GM23338 (cell line): Measurements from ENCODE around the gene HECTD3.

Experiments
- CREB1 ChIP-seq: fragments of 250-450 bp; sonication (Bioruptor Pico); IDR thresholded peaks from 2 replicates; pipeline ENCODE4 v1.5.0; 2020; ENCODE audit warnings: low read depth, mild to moderate bottlenecking, moderate library complexity
- EZH2 ChIP-seq: fragments of 200-600 bp; sonication (generic); IDR thresholded peaks from one replicate; pipeline ENCODE4 v1.8.0; 2017; ENCODE audit warnings: antibody characterized with exemption, mild to moderate bottlenecking, low read depth; ENCODE audit not compliant: unreplicated experiment
- EZH2phosphoT487 ChIP-seq: fragments of 200-600 bp; sonication (generic); IDR thresholded peaks from one replicate; pipeline ENCODE4 v1.8.1; 2018; ENCODE audit warnings: antibody characterized with exemption; ENCODE audit not compliant: unreplicated experiment
- JUNB ChIP-seq: IDR thresholded peaks from one replicate; pipeline ENCODE4 v1.6.1; 2016; ENCODE audit warnings: antibody characterized with exemption; ENCODE audit not compliant: unreplicated experiment
- NANOG ChIP-seq: IDR thresholded peaks from 2 replicates; pipeline ENCODE4 v1.6.1; 2016; ENCODE audit warnings: antibody characterized with exemption, borderline replicate concordance
- POLR2AphosphoS5 ChIP-seq: IDR thresholded peaks from 2 replicates; pipeline ENCODE4 v1.6.1; 2016; ENCODE audit warnings: antibody characterized with exemption, low read depth
- REST ChIP-seq: IDR thresholded peaks from one replicate; pipeline ENCODE4 v1.6.1; 2018; ENCODE audit warnings: antibody characterized with exemption; ENCODE audit not compliant: unreplicated experiment
- STAT1 ChIP-seq: IDR thresholded peaks from one replicate; pipeline ENCODE4 v1.6.1; 2016; ENCODE audit warnings: antibody characterized with exemption; ENCODE audit not compliant: unreplicated experiment
- ZNF114 ChIP-seq: fragments of 250-450 bp; sonication (Bioruptor Pico); IDR thresholded peaks from 2 replicates; pipeline ENCODE4 v1.5.0; 2020; ENCODE audit warnings: mild to moderate bottlenecking, moderate library complexity
- ZNF331 ChIP-seq: fragments of 250-450 bp; sonication (Bioruptor Pico); IDR thresholded peaks from 2 replicates; pipeline ENCODE4 v1.5.0; 2020; ENCODE audit warnings: low read depth, mild to moderate bottlenecking, moderate library complexity
- ZNF462 ChIP-seq: fragments of 250-450 bp; sonication (Bioruptor Pico); IDR thresholded peaks from 2 replicates; pipeline ENCODE4 v1.5.0; 2020; ENCODE audit warnings: mild to moderate bottlenecking, moderate library complexity
- TF ChIP-seq, protein P1 (sequence below), 2 experiments: fragments of 200-600 bp in 1 of 2; sonication (generic) in 1 of 2; conservative IDR thresholded peaks; 2 replicates each; pipeline versions ENCODE4 v1.5.1 to v1.6.1; 2016 to 2017; ENCODE audit warnings: antibody characterized with exemption in 2 of 2, low read depth in 2 of 2, mild to moderate bottlenecking in 2 of 2, moderate library complexity in 1 of 2
- TF ChIP-seq, protein P2 (sequence below): IDR thresholded peaks from 2 replicates; pipeline ENCODE4 v1.6.1; 2016; ENCODE audit warnings: antibody characterized with exemption

GRCh38 chr1:45003741-45004140 lies 7.4 kb downstream of the HECTD3 start:
- no peak for TF ChIP-seq EZH2
- TF ChIP-seq, protein P1, sequence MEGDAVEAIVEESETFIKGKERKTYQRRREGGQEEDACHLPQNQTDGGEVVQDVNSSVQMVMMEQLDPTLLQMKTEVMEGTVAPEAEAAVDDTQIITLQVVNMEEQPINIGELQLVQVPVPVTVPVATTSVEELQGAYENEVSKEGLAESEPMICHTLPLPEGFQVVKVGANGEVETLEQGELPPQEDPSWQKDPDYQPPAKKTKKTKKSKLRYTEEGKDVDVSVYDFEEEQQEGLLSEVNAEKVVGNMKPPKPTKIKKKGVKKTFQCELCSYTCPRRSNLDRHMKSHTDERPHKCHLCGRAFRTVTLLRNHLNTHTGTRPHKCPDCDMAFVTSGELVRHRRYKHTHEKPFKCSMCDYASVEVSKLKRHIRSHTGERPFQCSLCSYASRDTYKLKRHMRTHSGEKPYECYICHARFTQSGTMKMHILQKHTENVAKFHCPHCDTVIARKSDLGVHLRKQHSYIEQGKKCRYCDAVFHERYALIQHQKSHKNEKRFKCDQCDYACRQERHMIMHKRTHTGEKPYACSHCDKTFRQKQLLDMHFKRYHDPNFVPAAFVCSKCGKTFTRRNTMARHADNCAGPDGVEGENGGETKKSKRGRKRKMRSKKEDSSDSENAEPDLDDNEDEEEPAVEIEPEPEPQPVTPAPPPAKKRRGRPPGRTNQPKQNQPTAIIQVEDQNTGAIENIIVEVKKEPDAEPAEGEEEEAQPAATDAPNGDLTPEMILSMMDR (conservative IDR thresholded peaks at IDR 0.05; ENCODE audit: low read depth in 2 of 2) = no peak
- TF ChIP-seq EZH2phosphoT487 = no peak
- no peak for TF ChIP-seq CREB1 (CRISPR knock-in tag)
- no peak for TF ChIP-seq POLR2AphosphoS5
- no peak for TF ChIP-seq REST
- no peak for TF ChIP-seq STAT1
- no peak for TF ChIP-seq ZNF114 (CRISPR knock-in tag)
- no peak for TF ChIP-seq ZNF331 (CRISPR knock-in tag)
- TF ChIP-seq JUNB = no peak
- TF ChIP-seq NANOG = no peak
- TF ChIP-seq, protein P2, sequence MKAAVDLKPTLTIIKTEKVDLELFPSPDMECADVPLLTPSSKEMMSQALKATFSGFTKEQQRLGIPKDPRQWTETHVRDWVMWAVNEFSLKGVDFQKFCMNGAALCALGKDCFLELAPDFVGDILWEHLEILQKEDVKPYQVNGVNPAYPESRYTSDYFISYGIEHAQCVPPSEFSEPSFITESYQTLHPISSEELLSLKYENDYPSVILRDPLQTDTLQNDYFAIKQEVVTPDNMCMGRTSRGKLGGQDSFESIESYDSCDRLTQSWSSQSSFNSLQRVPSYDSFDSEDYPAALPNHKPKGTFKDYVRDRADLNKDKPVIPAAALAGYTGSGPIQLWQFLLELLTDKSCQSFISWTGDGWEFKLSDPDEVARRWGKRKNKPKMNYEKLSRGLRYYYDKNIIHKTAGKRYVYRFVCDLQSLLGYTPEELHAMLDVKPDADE = no peak
- TF ChIP-seq ZNF462 = no peak
